GM12865 (cell line): ENCODE data around the gene FMOD.
A peak's percentile ranks its signal among the peaks of the same experiment; 100 is the strongest.

ENCODE experiments used
- DNase-seq: peaks from one replicate; pipeline ENCODE4 v3.0.0; 2010; ENCODE audit warnings: low read depth
- H3K4me3 ChIP-seq: 2 replicates; pipeline ENCODE4 v1.5.1; 2011; ENCODE audit warnings: mild to moderate bottlenecking, low read depth, low read length, control low read depth
- TF ChIP-seq, protein P1 (sequence below): IDR thresholded peaks from 2 replicates; pipeline ENCODE4 v1.5.1; 2011; ENCODE audit warnings: low read length, control low read depth, low read depth, inconsistent platforms; ENCODE audit not compliant: insufficient read depth; ENCODE audit errors: missing control alignments

The FMOD gene

DNA sequence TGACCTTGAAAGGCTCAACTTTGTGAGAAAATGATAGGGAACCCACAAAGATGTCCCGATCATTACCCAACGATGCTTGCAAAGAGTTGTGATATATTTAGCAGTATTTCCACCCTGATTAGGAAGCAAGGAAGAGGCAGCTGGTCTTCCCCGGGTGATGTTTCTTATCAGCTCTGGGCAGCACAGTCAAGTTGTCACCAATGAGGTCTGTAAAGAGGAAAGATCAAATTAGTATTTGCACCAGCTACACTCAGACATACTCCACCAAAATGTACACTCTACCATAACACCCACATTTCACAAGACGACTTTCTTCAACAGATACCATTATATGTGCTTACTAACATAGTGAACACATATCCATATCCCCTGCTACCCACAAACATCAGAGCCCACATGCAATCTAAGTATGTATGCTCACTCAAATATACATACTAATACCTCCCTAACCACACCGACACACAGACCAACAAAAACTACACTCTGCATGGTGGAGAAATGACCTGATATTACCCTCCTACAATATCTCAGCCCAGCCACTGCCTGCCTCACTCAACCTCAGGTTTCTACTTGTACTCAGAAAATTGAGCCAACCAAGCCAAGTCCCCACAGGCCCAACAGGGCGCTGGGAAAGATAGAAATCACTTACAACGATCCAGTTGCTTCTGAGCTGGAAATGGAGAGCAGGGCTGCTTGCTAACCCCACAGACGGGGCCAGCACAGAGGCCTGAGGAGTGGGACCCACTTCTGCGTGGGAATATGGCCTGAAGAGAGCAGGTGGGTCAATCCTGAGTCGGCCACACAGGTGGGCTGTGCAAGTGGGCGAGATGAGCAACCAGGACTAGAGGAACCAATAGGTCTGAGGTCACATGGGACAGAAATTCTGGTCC lies 50.2 kb downstream of the FMOD start:
- H3K4me3 ChIP-seq = peak overlapping the region; percentile 46
- TF ChIP-seq, protein P1, sequence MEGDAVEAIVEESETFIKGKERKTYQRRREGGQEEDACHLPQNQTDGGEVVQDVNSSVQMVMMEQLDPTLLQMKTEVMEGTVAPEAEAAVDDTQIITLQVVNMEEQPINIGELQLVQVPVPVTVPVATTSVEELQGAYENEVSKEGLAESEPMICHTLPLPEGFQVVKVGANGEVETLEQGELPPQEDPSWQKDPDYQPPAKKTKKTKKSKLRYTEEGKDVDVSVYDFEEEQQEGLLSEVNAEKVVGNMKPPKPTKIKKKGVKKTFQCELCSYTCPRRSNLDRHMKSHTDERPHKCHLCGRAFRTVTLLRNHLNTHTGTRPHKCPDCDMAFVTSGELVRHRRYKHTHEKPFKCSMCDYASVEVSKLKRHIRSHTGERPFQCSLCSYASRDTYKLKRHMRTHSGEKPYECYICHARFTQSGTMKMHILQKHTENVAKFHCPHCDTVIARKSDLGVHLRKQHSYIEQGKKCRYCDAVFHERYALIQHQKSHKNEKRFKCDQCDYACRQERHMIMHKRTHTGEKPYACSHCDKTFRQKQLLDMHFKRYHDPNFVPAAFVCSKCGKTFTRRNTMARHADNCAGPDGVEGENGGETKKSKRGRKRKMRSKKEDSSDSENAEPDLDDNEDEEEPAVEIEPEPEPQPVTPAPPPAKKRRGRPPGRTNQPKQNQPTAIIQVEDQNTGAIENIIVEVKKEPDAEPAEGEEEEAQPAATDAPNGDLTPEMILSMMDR = no peak
- peak; percentile 66 for DNase-seq

DNA sequence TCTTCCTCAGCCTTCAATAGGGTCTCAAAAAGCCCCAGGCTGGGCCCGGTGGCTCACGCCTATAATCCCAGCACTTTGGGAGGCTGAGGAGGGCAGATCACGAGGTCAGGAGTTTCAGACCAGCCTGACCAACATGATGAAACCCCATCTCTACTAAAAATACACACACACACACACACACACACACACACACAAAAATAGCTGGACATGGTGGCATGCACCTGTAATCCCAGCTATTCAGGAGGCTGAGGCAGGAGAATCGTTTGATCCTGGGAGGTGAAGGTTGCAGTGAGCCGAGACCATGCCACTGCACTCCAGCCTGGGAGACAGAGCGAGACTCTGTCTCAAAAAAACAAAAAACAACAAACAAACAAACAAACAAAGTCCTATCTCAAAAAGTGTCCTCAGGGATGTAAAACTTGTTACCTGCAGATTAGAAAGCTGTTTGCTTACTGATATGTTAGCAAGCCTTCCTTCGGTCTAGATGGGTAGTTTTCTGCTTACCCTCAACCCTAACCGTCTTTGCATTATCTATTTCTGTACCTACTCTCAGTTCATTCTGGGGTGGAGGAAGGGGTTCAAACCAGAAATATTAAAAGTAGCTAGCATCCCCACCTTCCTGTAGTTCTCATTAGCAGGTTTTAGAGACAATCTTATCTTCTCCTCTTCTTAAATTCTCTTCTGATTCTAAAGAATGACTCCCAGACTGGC lies 51.0 kb downstream of the FMOD start:
- DNase-seq = peak; percentile 71
- H3K4me3 ChIP-seq = peak overlapping the region; percentile 46

DNA sequence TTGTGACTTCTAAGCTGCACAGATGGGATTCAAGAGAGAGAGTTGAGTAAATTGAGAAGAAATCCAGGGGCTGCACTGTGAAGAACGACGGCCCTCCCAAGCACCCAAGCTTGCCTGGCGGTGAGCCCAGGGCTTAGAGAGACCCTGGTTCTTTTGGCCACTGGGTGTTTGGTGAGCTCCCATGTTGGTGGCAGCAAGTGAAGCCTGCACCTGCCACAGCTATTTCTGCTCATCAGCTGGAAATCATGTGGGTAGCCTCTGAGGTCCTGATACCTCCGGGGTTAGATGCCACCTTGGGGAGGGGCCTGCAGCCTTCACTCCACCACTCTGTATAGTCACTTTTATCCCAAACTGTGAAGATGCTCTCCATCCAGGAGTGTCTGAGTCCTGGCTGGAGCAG lies 51.8 kb downstream of the FMOD start:
- TF ChIP-seq, protein P1 = peak; percentile 1
- H3K4me3 ChIP-seq = peak overlapping the region; percentile 46
- peak; percentile 77 for DNase-seq

DNA sequence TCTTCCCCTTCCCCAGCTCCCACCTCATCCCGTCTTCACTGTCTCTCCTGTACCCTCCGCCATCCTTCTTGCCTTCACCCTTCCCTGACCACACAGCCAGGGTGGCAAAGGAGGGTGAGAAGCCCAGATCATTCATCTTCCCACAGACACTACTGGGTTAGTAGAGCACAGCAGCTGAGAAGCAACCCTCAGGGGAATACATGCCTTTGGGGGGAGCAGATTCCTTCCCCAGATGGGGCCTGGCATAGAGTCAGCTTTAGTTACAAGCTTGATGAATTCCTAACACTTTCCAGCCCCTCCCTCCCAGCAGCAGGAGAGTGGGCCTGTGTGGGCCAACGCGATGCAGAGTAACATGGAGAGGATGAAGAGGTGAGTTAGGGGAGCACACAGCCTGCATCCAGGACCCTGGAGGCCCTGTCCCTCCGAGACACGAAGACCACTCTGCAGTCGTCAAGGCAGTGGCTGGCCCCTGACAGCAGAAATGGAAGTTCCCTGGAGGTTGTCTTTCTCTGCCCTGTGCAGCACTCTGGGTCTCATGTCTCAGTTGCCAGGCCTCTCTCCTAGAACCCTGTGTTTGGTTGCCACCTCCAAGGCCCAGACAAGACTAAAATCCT lies 54.4 kb downstream of the FMOD start:
- TF ChIP-seq, protein P1 = no peak

DNA sequence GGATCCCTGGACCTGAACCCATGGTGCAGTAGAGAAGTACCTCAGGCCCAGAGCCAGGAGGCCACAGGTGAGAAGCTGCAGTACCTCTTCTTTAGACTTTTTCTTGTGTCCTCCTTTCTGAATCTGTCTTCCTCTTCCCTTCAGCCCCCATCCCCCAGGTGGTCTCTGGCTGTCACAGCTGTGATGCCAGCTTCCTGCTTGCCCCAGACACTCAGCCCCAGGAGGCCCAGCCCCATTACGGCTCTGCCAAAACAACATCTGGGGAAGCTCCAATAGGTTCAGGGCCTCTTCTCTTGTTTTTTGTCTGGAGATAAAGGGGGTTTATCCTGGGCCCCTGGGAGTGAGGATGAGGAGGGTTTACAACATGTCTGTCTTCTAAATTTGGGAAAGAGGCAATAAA lies 55.1 kb downstream of the FMOD start:
- H3K4me3 ChIP-seq = no peak overlapping the region

More for the DNA sequence above, 54.4 kb downstream of the FMOD start:
- no peak overlapping the region for H3K4me3 ChIP-seq
- no peak for DNase-seq

DNA sequence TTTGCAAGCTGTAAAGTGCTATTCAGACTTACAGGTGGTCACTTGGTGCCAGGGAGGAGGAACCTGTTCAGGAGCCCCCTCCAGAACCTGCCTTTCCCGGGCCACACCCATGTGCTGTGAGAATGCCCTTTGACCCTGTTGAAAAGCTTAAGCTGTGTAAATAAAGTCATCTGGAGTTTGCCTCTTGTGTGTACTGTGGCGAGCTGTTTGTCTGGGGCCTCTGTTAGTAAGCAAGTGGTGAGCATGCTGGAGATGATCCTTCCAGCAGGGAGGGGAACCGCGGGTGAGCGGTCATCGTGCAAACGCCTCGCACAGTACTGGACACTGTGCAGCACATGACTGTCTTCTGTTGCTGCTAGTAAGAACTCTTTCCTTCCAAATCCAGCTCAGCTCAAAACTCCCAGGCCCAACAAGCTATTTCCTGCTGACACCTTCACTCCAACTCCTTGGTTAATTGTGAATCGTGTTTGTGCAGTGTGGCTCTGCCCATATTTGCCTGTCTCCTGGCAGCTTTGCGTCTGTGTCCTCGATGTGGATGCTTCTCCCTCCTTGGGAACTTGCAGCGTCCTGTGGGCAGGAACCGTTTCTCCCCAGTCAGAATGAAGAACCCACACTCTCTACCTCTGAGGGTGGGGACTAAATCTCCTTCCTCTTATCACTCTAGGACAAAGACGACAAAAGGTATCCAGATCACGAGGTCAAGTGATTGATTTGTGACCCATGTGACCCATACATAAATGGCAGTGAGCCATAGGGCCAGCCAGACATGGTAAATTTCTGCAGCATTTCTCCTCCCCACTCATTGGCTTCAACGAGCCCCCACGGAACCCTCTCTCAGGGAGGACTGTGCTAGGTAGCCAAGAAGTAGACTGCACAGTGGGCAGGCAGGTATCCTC lies 59.5 kb downstream of the FMOD start:
- DNase-seq = peak; percentile 31
- peak overlapping the region; percentile 68 for H3K4me3 ChIP-seq
- TF ChIP-seq, protein P1 = no peak

More for the DNA sequence above, 55.1 kb downstream of the FMOD start:
- DNase-seq = peak; percentile 44
- TF ChIP-seq, protein P1 = no peak
